HG03175 (cell line): Measurements from ENCODE around the gene ZBTB12.
A peak's percentile ranks its signal among the peaks of the same experiment; 100 is the strongest.
"Not testable (repeated sequence)": the region's sequence is repeated elsewhere in the genome, so short reads cannot be mapped to it uniquely, and the experiment has no call there.

ENCODE experiments used
- ATAC-seq: cut with Tn5 transposase; IDR thresholded peaks from one replicate; pipeline ENCODE4 v1.9.1; 2021; ENCODE audit warnings: mild to moderate bottlenecking, moderate library complexity; ENCODE audit not compliant: unreplicated experiment

Gene ZBTB12

GRCh38 chr6:31901953-31902643 is at the start of gene ZBTB12:
Gene ZBTB12 (minus strand): TSS chr6:31902086. CDS start chr6:31901305, 781 bp downstream.
- ATAC-seq: peak; percentile 45

- ATAC-seq: no peak
Observed at GRCh38 chr6:31949926-31950548, 48.2 kb upstream of the ZBTB12 start.

- ATAC-seq: no peak
Observed at GRCh38 chr6:31948753-31949413, 47.0 kb upstream of the ZBTB12 start.

GRCh38 chr6:31948306-31948705 is 46.4 kb upstream of the ZBTB12 start:
- ATAC-seq: no peak

GRCh38 chr6:31947864-31948263 is 46.0 kb upstream of the ZBTB12 start:
- no peak for ATAC-seq

GRCh38 chr6:31947070-31947675 is 45.3 kb upstream of the ZBTB12 start:
- no peak for ATAC-seq

GRCh38 chr6:31946370-31946885 is 44.5 kb upstream of the ZBTB12 start:
- ATAC-seq: no peak

- ATAC-seq: no peak
Observed at GRCh38 chr6:31945507-31946369, 43.9 kb upstream of the ZBTB12 start, which contains the start of gene CFB. Gene CFB (plus strand): TSS chr6:31946095. CDS start chr6:31946222, 127 bp downstream.

- ATAC-seq: no peak
Observed at GRCh38 chr6:31945154-31945506, 43.2 kb upstream of the ZBTB12 start.

- no peak for ATAC-seq
Observed at GRCh38 chr6:31943742-31944141, 41.9 kb upstream of the ZBTB12 start.

GRCh38 chr6:31940256-31940664 is 38.4 kb upstream of the ZBTB12 start:
- no peak for ATAC-seq

- ATAC-seq: no peak
Observed at GRCh38 chr6:31935823-31936222, 33.9 kb upstream of the ZBTB12 start.

- no peak for ATAC-seq
Observed at GRCh38 chr6:31935021-31935420, 33.1 kb upstream of the ZBTB12 start.

- ATAC-seq: no peak
Observed at GRCh38 chr6:31933537-31933936, 31.7 kb upstream of the ZBTB12 start.

- ATAC-seq: not testable (repeated sequence)
Observed at GRCh38 chr6:31932137-31932536, 30.3 kb upstream of the ZBTB12 start.

- ATAC-seq: no peak
Observed at GRCh38 chr6:31930962-31931361, 29.1 kb upstream of the ZBTB12 start.

GRCh38 chr6:31928672-31928939 is 26.7 kb upstream of the ZBTB12 start:
- ATAC-seq: no peak

GRCh38 chr6:31927863-31928671 is 26.2 kb upstream of the ZBTB12 start:
- no peak for ATAC-seq

- ATAC-seq: no peak
Observed at GRCh38 chr6:31927242-31927862, 25.5 kb upstream of the ZBTB12 start, which contains the start of gene C2. Gene C2 (plus strand): TSS chr6:31927717. CDS start chr6:31927753, 36 bp downstream.
